Liver (tissue), 9 donors: ENCODE measurements around the gene RALY. TPM values are rescaled to one million over a fixed set of nuclear protein-coding genes. Genes with fewer than 3 reads are reported as not detected.

Experiments
- DNase-seq: peaks from one replicate; pipeline ENCODE4 v3.0.0-alpha.2; 2017; ENCODE audit warnings: low spot score
- H3K27ac ChIP-seq, 2 donors: one replicate each; pipeline ENCODE4 v1.7.0; 2013; ENCODE audit warnings: inconsistent platforms in 2 of 2, low read length in 2 of 2, control low read depth in 1 of 2, low read depth in 1 of 2, mild to moderate bottlenecking in 1 of 2
- H3K27me3 ChIP-seq, 4 donors: one replicate each; pipeline versions ENCODE4 v1.6.1 to v1.7.0; 2013; ENCODE audit warnings: low read length in 3 of 4, inconsistent platforms in 1 of 4, mild to moderate bottlenecking in 1 of 4, moderate library complexity in 1 of 4; ENCODE audit not compliant: control insufficient read depth in 4 of 4, insufficient read depth in 4 of 4
- H3K36me3 ChIP-seq, 4 donors: one replicate each; pipeline versions ENCODE4 v1.6.1 to v1.7.0; 2013; ENCODE audit warnings: low read length in 3 of 4, mild to moderate bottlenecking in 3 of 4, low read depth in 1 of 4, moderate library complexity in 1 of 4; ENCODE audit not compliant: control insufficient read depth in 4 of 4, insufficient read depth in 3 of 4
- H3K4me1 ChIP-seq, 4 donors: one replicate each; pipeline versions ENCODE4 v1.6.1 to v1.7.0; 2013; ENCODE audit warnings: low read length in 3 of 4, mild to moderate bottlenecking in 3 of 4, moderate library complexity in 1 of 4; ENCODE audit not compliant: control insufficient read depth in 4 of 4, insufficient read depth in 4 of 4
- H3K4me3 ChIP-seq, 3 donors: one replicate each; pipeline versions ENCODE4 v1.6.1 to v1.7.0; 2013; ENCODE audit warnings: low read length in 3 of 3, control low read depth in 1 of 3, low read depth in 1 of 3, mild to moderate bottlenecking in 1 of 3
- H3K9ac ChIP-seq, 2 donors: one replicate each; pipeline ENCODE4 v1.7.0; 2013; ENCODE audit warnings: low read length in 2 of 2, mild to moderate bottlenecking in 2 of 2, moderate library complexity in 2 of 2, control low read depth in 1 of 2, low read depth in 1 of 2
- H3K9me3 ChIP-seq, 4 donors: one replicate each; pipeline versions ENCODE4 v1.6.1 to v1.7.0; 2013; ENCODE audit warnings: low read length in 3 of 4; ENCODE audit not compliant: control insufficient read depth in 4 of 4
- EGR1 ChIP-seq, 2 donors: IDR thresholded peaks; 2 replicates each; pipeline ENCODE4 v1.6.1; 2016 to 2018; ENCODE audit warnings: antibody characterized with exemption in 2 of 2, low read depth in 2 of 2
- FOXA1 ChIP-seq: IDR thresholded peaks from 2 replicates; pipeline ENCODE4 v1.6.1; 2016; ENCODE audit warnings: antibody characterized with exemption
- FOXA2 ChIP-seq: IDR thresholded peaks from 2 replicates; pipeline ENCODE4 v1.6.1; 2016; ENCODE audit warnings: antibody characterized with exemption
- GABPA ChIP-seq, 2 donors: IDR thresholded peaks in 1 of 2; conservative IDR thresholded peaks in 1 of 2; 2 replicates each; pipeline ENCODE4 v1.6.1; 2016; ENCODE audit warnings: antibody characterized with exemption in 2 of 2, mild to moderate bottlenecking in 1 of 2, moderate library complexity in 1 of 2
- HNF4A ChIP-seq, 2 donors: conservative IDR thresholded peaks; 2 replicates each; pipeline ENCODE4 v1.6.1; 2016; ENCODE audit warnings: antibody characterized with exemption in 2 of 2, mild to moderate bottlenecking in 2 of 2
- HNF4G ChIP-seq: IDR thresholded peaks from 2 replicates; pipeline ENCODE4 v1.6.1; 2016; ENCODE audit warnings: antibody characterized with exemption
- JUND ChIP-seq, 2 donors: IDR thresholded peaks; 2 replicates each; pipeline ENCODE4 v1.6.1; 2016; ENCODE audit warnings: antibody characterized with exemption in 2 of 2
- NR2F2 ChIP-seq: IDR thresholded peaks from 2 replicates; pipeline ENCODE4 v1.6.1; 2016; ENCODE audit warnings: antibody characterized with exemption
- RAD21 ChIP-seq, 2 donors: IDR thresholded peaks; 2 replicates each; pipeline ENCODE4 v1.6.1; 2016; ENCODE audit warnings: antibody characterized with exemption in 2 of 2, mild to moderate bottlenecking in 2 of 2
- RXRA ChIP-seq, 2 donors: IDR thresholded peaks; 2 replicates each; pipeline ENCODE4 v1.6.1; 2017 to 2018; ENCODE audit warnings: antibody characterized with exemption in 2 of 2, mild to moderate bottlenecking in 1 of 2
- SP1 ChIP-seq: IDR thresholded peaks from 2 replicates; pipeline ENCODE4 v1.6.1; 2018; ENCODE audit warnings: antibody characterized with exemption, mild to moderate bottlenecking
- TAF1 ChIP-seq: conservative IDR thresholded peaks from 2 replicates; pipeline ENCODE4 v1.6.1; 2016; ENCODE audit warnings: antibody characterized with exemption, mild to moderate bottlenecking
- YY1 ChIP-seq: IDR thresholded peaks from 2 replicates; pipeline ENCODE4 v1.6.1; 2016; ENCODE audit warnings: antibody characterized with exemption, mild to moderate bottlenecking
- WGBS: extraction: QIAGEN DNeasy Blood & Tissue Kit; methylation state at CpG from one replicate; pipeline ENCODE4 v1.1.7; 2013; 5-methylcytosine and 5-hydroxymethylcytosine counted together
- polyA plus RNA-seq, 2 donors: library from polyadenylated mRNA; stranded (reverse) in 1 of 2; unstranded in 1 of 2; fragments of 200-250 nt in 1 of 2; fragments of >200 nt in 1 of 2; fragmentation: Nextera tagmentation in 1 of 2; extraction: Ambion mirVana in 1 of 2; gene quantifications; one replicate each; pipeline versions ENCODE4 v1.2.1 to v1.2.3, GENCODE V29; 2013 to 2015
- total RNA-seq, 2 donors: library from RNA; depleted of rRNA; stranded (reverse); fragments of >200 nt; gene quantifications; one replicate each; pipeline ENCODE4 v1.2.3, GENCODE V29; 2014
- TF ChIP-seq, protein P1 (sequence below): IDR thresholded peaks from 2 replicates; pipeline ENCODE4 v1.6.1; 2016; ENCODE audit warnings: antibody characterized with exemption
- TF ChIP-seq, protein P2 (sequence below): IDR thresholded peaks from 2 replicates; pipeline ENCODE4 v1.6.1; 2016; ENCODE audit warnings: antibody characterized with exemption
- TF ChIP-seq, protein P3 (sequence below): IDR thresholded peaks from 2 replicates; pipeline ENCODE4 v1.6.1; 2016; ENCODE audit warnings: antibody characterized with exemption
- TF ChIP-seq, protein P4 (sequence below): fragments of 150-350 bp; IDR thresholded peaks from 2 replicates; pipeline ENCODE4 v1.5.1; 2017; ENCODE audit warnings: improper control_type of control experiment, low read depth, low read length; ENCODE audit not compliant: missing input control
- TF ChIP-seq, protein P5 (sequence below): IDR thresholded peaks from 2 replicates; pipeline ENCODE4 v1.6.1; 2016; ENCODE audit warnings: antibody characterized with exemption, mild to moderate bottlenecking
- donor health status: healthy.
- donor health status: healthy.
- donor health status: healthy.
- donor health status: healthy.
- donor health status: healthy.

Gene RALY
- total and polyA plus RNA-seq, 4 donors: 23.1 to 47.4 (median 33.3) TPM

DNA sequence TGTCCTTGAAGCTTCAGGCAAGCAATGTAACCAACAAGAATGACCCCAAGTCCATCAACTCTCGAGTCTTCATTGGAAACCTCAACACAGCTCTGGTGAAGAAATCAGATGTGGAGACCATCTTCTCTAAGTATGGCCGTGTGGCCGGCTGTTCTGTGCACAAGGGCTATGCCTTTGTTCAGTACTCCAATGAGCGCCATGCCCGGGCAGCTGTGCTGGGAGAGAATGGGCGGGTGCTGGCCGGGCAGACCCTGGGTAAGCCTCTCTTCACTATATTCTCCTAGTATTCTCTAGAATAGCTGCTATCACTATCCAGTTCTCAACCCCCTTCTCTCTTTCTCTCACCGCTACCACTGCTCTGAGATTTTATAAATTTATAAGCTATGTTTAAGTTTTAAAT, 78.4 kb downstream of the RALY start:
- H3K36me3 ChIP-seq: peaks cover 8 to 17% (median 13%) of the 10 kb centered on the region in 4 donors
- no peaks in the 10 kb centered on the region for H3K27me3 ChIP-seq
- no peak overlapping the region for H3K9ac ChIP-seq
- no peak overlapping the region for H3K4me3 ChIP-seq
- peaks cover 0 to 13% (median 2%) of the 10 kb centered on the region in 4 donors for H3K4me1 ChIP-seq
- WGBS: 94% methylated on average over 8 of the region's 8 CpGs
- no peaks in the 10 kb centered on the region for H3K9me3 ChIP-seq
- TF ChIP-seq, protein P1, sequence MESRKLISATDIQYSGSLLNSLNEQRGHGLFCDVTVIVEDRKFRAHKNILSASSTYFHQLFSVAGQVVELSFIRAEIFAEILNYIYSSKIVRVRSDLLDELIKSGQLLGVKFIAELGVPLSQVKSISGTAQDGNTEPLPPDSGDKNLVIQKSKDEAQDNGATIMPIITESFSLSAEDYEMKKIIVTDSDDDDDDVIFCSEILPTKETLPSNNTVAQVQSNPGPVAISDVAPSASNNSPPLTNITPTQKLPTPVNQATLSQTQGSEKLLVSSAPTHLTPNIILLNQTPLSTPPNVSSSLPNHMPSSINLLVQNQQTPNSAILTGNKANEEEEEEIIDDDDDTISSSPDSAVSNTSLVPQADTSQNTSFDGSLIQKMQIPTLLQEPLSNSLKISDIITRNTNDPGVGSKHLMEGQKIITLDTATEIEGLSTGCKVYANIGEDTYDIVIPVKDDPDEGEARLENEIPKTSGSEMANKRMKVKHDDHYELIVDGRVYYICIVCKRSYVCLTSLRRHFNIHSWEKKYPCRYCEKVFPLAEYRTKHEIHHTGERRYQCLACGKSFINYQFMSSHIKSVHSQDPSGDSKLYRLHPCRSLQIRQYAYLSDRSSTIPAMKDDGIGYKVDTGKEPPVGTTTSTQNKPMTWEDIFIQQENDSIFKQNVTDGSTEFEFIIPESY: no peak
- TF ChIP-seq HNF4G (no peak), SP1 (no peak), FOXA1 (no peak), RAD21 (IDR thresholded peaks at IDR 0.05) (no peak), NR2F2 (no peak), GABPA (IDR thresholded peaks at IDR 0.05 in 1 of 2, conservative IDR thresholded peaks at IDR 0.05 in 1 of 2) (no peak), RXRA (IDR thresholded peaks at IDR 0.05) (no peak), TAF1 (no peak)
- TF ChIP-seq, protein P2, sequence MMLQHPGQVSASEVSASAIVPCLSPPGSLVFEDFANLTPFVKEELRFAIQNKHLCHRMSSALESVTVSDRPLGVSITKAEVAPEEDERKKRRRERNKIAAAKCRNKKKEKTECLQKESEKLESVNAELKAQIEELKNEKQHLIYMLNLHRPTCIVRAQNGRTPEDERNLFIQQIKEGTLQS: no peak
- TF ChIP-seq, protein P3, sequence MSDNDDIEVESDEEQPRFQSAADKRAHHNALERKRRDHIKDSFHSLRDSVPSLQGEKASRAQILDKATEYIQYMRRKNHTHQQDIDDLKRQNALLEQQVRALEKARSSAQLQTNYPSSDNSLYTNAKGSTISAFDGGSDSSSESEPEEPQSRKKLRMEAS: no peak
- no peak overlapping the region for H3K27ac ChIP-seq
- DNase-seq: no peak

DNA sequence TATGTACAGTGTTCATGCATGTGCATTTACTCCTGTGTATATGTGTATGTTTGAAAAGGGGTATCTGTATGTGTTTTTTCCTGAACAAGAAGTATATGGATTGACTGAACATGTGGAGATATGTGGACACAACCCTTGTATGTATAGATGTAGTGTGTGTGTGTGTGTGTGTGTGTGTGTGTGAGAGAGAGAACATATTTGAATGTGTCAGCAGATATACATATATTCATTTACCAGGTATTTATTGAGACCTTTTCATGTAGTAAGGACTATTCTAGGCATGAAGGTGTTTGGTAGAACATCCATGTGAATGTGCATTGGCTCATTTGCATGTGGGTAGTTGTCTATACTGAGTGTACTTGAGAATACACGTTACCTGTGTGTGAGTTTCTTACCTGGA, 79.1 kb downstream of the RALY start:
- no peak overlapping the region for H3K27ac ChIP-seq
- no peak overlapping the region for H3K9ac ChIP-seq
- no peaks in the 10 kb centered on the region for H3K27me3 ChIP-seq
- WGBS: 89% methylated on average over 1 of the region's 1 CpG
- no peak overlapping the region for H3K4me3 ChIP-seq
- H3K36me3 ChIP-seq: peaks cover 8 to 23% (median 16%) of the 10 kb centered on the region in 4 donors
- no peak for DNase-seq
- H3K9me3 ChIP-seq: no peaks in the 10 kb centered on the region
- TF ChIP-seq, protein P4, sequence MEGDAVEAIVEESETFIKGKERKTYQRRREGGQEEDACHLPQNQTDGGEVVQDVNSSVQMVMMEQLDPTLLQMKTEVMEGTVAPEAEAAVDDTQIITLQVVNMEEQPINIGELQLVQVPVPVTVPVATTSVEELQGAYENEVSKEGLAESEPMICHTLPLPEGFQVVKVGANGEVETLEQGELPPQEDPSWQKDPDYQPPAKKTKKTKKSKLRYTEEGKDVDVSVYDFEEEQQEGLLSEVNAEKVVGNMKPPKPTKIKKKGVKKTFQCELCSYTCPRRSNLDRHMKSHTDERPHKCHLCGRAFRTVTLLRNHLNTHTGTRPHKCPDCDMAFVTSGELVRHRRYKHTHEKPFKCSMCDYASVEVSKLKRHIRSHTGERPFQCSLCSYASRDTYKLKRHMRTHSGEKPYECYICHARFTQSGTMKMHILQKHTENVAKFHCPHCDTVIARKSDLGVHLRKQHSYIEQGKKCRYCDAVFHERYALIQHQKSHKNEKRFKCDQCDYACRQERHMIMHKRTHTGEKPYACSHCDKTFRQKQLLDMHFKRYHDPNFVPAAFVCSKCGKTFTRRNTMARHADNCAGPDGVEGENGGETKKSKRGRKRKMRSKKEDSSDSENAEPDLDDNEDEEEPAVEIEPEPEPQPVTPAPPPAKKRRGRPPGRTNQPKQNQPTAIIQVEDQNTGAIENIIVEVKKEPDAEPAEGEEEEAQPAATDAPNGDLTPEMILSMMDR: no peak
- TF ChIP-seq TAF1 (no peak), JUND (IDR thresholded peaks at IDR 0.05) (no peak), EGR1 (IDR thresholded peaks at IDR 0.05; ENCODE audit: low read depth in 2 of 2) (no peak), FOXA1 (no peak), FOXA2 (no peak), HNF4G (no peak), SP1 (no peak), RAD21 (IDR thresholded peaks at IDR 0.05) (no peak), YY1 (no peak), NR2F2 (no peak), HNF4A (conservative IDR thresholded peaks at IDR 0.05) (no peak), RXRA (IDR thresholded peaks at IDR 0.05) (no peak), GABPA (IDR thresholded peaks at IDR 0.05 in 1 of 2, conservative IDR thresholded peaks at IDR 0.05 in 1 of 2) (no peak)
- TF ChIP-seq, protein P2: no peak
- TF ChIP-seq, protein P3: no peak
- TF ChIP-seq, protein P5, sequence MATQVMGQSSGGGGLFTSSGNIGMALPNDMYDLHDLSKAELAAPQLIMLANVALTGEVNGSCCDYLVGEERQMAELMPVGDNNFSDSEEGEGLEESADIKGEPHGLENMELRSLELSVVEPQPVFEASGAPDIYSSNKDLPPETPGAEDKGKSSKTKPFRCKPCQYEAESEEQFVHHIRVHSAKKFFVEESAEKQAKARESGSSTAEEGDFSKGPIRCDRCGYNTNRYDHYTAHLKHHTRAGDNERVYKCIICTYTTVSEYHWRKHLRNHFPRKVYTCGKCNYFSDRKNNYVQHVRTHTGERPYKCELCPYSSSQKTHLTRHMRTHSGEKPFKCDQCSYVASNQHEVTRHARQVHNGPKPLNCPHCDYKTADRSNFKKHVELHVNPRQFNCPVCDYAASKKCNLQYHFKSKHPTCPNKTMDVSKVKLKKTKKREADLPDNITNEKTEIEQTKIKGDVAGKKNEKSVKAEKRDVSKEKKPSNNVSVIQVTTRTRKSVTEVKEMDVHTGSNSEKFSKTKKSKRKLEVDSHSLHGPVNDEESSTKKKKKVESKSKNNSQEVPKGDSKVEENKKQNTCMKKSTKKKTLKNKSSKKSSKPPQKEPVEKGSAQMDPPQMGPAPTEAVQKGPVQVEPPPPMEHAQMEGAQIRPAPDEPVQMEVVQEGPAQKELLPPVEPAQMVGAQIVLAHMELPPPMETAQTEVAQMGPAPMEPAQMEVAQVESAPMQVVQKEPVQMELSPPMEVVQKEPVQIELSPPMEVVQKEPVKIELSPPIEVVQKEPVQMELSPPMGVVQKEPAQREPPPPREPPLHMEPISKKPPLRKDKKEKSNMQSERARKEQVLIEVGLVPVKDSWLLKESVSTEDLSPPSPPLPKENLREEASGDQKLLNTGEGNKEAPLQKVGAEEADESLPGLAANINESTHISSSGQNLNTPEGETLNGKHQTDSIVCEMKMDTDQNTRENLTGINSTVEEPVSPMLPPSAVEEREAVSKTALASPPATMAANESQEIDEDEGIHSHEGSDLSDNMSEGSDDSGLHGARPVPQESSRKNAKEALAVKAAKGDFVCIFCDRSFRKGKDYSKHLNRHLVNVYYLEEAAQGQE: no peak
- TF ChIP-seq, protein P1: no peak
- H3K4me1 ChIP-seq: peaks cover 0 to 13% (median 2%) of the 10 kb centered on the region in 4 donors
